Measurements from ENCODE around the gene GTF3C2.

DNA sequence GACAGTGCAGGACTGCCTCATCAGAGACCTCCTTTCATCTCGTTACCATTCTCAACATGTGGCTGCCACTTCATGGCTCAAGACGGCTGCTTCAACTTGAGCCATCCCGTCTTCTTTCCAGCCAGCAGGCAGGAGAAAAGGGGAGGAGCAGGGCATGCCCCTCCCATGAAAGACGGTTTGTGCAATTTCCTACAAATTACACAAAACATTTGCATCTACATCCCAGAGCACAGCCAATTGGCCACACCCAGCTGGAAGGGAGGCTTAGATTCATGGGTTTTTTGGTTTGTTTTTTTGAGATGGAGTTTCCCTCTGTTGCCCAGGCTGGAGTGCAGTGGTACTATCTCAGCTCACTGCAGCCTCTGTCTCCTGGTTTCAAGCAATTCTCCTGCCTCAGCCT, 60.1 kb downstream of the GTF3C2 start:
- TF ChIP-seq SRSF4 (IDR thresholded peaks at IDR 0.05; ENCODE audit: low read depth, low read length, poor library complexity, severe bottlenecking) (no peak), ZNF282 (IDR thresholded peaks at IDR 0.05; ENCODE audit: partially characterized antibody) (no peak), NKX3-1 (CRISPR knock-in tag; IDR thresholded peaks at IDR 0.05) (no peak), TCF7L2 (IDR thresholded peaks at IDR 0.05; ENCODE audit: low read depth, low read length) (no peak), ZNF766 (CRISPR knock-in tag; IDR thresholded peaks at IDR 0.05; ENCODE audit: borderline replicate concordance) (no peak), ZC3H4 (CRISPR knock-in tag; IDR thresholded peaks at IDR 0.05; ENCODE audit: borderline replicate concordance) (no peak), SNRNP70 (IDR thresholded peaks at IDR 0.05; ENCODE audit: low read depth, low read length) (no peak), RNF2 (conservative IDR thresholded peaks at IDR 0.05; ENCODE audit: low read depth) (no peak)
- TF ChIP-seq, protein P1, sequence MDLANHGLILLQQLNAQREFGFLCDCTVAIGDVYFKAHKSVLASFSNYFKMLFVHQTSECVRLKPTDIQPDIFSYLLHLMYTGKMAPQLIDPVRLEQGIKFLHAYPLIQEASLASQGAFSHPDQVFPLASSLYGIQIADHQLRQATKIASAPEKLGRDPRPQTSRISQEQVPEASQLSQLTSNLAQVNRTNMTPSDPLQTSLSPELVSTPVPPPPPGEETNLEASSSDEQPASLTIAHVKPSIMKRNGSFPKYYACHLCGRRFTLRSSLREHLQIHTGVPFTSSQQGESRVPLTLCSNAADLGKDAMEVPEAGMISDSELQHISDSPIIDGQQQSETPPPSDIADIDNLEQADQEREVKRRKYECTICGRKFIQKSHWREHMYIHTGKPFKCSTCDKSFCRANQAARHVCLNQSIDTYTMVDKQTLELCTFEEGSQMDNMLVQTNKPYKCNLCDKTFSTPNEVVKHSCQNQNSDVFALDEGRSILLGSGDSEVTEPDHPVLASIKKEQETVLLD (CRISPR knock-in tag; IDR thresholded peaks at IDR 0.05; ENCODE audit: low read depth): no peak
- TF ChIP-seq, protein P2, sequence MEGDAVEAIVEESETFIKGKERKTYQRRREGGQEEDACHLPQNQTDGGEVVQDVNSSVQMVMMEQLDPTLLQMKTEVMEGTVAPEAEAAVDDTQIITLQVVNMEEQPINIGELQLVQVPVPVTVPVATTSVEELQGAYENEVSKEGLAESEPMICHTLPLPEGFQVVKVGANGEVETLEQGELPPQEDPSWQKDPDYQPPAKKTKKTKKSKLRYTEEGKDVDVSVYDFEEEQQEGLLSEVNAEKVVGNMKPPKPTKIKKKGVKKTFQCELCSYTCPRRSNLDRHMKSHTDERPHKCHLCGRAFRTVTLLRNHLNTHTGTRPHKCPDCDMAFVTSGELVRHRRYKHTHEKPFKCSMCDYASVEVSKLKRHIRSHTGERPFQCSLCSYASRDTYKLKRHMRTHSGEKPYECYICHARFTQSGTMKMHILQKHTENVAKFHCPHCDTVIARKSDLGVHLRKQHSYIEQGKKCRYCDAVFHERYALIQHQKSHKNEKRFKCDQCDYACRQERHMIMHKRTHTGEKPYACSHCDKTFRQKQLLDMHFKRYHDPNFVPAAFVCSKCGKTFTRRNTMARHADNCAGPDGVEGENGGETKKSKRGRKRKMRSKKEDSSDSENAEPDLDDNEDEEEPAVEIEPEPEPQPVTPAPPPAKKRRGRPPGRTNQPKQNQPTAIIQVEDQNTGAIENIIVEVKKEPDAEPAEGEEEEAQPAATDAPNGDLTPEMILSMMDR (CRISPR knock-in tag; IDR thresholded peaks at IDR 0.05): no peak
